ENCODE data around the gene CMTM6. TPM values are rescaled to one million over a fixed set of nuclear protein-coding genes. Genes with fewer than 3 reads are reported as not detected.
"Not testable (repeated sequence)": the region's sequence is repeated elsewhere in the genome, so short reads cannot be mapped to it uniquely, and the experiment has no call there.

CMTM6 gene
- total RNA-seq, 2 donors from 2014 or later: 16.4 to 21.1 TPM

DNA sequence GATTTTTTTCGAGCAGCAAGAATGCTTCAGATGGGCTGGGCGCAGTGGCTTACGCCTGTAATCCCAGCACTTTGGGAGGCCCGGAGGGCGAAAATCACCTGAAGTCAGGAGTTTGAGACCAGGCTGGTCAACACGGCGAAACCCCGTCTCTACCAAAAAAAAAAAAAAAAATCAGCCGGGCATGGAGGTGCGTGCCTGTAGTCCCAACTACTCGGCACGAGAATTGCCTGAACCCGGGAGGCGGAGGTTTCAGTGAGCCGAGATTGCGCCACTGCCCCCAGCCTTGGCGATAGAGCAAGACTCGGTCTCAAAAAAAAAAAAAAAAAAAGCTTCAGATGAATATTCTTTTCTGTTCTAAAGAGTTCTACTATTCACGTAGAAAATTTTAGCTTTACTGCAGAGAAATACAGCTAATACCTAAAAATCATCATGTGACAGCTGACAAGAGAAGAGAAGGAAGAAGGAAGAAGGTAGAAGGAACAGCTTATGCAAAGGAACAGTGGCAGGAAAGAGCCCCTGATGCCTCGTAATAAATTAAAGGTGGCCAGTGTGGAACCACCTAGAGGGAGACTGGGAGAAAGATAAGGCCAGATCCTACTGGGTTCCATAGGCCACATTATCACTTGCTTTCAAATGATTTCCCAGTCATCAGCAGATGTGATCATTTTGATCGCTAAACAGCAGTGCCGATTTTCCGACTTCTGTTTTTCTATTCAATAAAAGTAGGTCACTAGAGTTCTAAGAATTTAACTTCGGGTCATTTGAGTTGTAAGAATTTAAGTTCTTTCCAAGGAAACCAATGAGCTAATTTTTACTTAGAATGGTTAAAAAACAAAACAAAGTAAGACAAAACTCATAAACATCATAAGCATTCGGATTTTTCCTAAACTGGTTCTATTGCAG is 1.5 kb downstream of the CMTM6 start:
- DNase-seq (peak; percentile 45), ATAC-seq (no peak)
- intact Hi-C loops (cut with DNase I): no loop called here

DNA sequence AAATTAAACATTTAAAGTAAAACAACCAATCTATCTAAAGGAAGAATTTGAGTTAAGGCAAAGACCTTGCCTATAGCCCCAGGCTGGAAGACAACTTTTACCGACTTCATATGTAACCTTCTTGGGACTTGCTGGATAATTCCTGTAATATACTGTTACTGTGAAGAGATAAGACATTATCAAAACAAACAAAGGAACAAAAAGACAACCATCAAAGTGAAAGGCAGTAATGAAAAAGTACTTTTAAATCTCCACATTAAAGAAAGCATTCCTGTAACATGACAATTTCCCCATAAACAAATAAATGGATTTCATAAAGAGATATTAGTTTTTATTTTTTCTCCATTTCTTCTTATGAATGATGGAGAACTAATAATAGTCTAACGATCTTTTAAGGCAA is 2.4 kb downstream of the CMTM6 start:
- DNase-seq (no peak), ATAC-seq (no peak)
- intact Hi-C loops (cut with DNase I): no loop called here

DNA sequence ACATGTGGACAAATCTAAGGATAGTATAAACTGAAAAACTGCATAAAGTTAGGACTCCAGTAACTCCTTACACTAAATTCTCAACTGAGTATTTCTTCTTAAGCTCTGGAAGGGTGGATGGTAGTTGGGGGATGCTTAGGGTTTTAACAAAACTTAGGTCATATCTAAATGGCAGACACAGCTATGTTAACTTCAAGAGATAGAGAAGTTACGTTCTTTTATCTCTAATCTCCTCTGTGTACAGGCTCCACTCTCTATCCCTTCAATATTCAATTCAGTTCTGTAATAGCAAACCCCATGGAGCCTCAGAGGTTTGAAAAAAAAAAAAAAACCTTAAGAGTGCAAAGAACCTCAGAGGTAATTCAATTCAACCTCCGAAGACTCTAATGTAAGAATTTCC is 3.1 kb downstream of the CMTM6 start:
- ATAC-seq: no peak
- intact Hi-C loops (cut with DNase I): no loop called here
- no peak for DNase-seq

DNA sequence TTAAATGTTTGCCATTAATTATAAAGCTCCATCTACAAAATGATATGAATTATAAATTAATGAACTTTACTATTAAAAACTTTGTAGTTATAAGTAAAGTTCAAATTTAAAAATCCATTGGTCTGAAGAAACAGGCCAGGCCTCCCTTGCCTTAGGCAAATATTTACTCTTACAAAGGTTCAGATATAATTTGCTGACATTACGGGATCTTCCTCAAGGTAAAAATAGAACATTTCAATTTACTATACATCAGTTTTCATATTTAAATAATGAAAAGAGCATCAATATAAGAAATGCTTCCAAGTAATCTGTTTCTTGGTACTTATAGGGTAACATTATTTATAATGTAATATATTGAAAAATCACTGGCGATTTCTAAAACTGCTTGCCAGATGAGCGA is 3.7 kb downstream of the CMTM6 start:
- ATAC-seq: no peak
- intact Hi-C loops (cut with DNase I): no loop called here

DNA sequence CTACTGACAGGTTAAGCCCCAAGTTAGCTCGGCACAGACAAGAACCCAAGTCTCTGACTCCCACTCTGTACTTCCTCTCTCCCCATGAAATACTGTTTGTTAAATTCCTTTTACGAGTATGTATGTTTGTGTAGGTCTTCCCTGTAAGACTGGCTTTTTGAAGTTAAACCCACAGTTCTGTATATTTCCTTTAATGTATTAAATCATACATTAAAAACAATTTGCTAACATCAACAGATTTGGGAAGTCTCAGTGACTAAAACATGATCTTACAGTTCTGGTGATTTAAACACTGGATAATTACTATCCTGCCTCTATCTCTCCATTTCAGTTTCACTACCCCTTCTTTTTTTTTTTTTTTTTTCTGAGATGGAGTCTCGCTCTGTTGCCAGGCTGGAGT is 4.4 kb downstream of the CMTM6 start:
- no peak for ATAC-seq
- intact Hi-C loops (cut with DNase I): no loop called here

More for the DNA sequence above, 3.7 kb downstream of the CMTM6 start:
- no peak for DNase-seq

DNA sequence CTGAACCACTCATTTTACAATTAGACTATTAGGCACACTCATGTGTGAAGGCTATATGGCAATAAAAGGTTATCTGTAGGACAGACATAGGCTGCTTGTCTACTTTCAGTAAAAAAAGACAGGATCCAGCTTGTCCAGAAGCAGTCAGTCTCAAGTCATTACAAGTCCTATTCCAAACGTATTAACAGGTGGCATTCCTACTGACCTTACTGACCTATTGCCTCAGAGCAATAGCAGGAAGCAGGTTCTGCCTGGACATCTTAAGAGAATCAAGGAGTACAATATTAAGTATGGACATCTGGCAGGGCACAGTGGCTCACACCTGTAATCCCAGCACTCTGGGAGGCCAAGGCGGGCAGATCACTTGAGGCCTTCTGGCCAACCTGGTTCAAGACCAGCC is 7.0 kb downstream of the CMTM6 start:
- DNase-seq (no peak), ATAC-seq (no peak)
- intact Hi-C loops (cut with DNase I): no loop called here

More for the DNA sequence above, 4.4 kb downstream of the CMTM6 start:
- no peak for DNase-seq

DNA sequence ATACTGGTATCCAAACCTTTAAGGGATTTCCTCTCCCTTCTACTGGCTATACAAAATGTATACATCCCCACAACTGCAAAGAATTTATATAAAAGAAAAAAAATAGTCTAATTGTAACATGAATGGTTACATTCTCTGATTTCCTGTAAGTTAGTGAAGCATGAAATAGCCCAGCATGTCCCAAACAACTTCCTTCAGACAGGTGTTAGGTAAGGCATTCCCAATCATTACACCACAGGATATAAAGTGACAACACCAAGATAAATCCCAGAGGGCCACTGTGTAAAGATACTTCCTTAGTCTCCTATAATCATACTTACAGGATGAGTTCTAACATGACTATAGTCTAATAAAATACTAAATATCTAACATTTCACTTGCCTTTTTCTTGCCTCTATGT is 7.6 kb downstream of the CMTM6 start:
- ATAC-seq (no peak), DNase-seq (no peak)
- intact Hi-C loops (cut with DNase I): no loop called here

DNA sequence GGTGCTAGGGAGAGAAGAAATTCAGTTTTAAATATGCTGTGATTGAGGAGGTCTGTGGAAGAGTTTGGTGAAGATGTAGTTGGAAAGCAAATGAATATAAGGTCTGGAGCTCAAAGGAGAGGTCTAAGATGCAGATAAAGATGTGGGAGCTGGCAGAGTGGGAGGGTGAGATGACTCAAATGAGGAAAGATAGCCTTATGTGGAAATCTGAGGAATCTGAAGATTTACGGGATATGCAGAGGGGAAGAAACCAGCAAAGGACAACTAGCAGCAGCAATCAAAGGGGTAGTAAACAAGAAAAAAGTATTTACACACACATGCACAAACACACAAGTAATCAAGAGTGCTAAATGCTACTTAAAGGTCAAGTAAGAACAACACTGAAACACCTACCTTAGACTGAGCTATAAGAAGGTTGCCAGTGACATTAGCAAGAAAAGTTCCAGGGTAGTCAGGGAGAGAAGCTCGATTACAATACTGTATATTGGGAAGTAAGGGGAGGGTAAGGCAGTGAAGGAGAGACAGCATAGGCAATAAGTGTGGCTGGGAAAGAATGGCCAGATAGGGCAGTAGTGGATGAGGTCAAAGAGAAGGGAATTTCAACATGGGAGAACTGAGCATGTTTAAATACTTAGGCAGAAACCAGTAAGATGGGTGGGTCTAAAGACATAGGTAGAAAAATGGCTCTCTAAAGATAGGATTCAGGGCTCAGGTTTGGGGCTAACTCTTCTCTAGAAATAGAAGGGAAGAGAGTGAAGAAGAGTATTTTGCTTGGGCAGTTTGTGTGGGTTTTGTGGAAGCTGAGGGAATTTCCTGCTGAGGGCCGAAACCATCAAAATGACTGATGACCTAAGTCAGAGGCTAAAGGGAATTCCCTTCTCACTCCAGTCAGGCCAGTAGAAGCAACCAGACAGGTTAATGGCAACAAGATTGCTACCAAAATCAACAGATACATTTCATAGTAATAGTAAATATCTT is 8.9 kb downstream of the CMTM6 start:
- ATAC-seq (peak in 1 of 2 donors; percentile 47), DNase-seq (no peak)
- intact Hi-C loops (cut with DNase I): no loop called here

DNA sequence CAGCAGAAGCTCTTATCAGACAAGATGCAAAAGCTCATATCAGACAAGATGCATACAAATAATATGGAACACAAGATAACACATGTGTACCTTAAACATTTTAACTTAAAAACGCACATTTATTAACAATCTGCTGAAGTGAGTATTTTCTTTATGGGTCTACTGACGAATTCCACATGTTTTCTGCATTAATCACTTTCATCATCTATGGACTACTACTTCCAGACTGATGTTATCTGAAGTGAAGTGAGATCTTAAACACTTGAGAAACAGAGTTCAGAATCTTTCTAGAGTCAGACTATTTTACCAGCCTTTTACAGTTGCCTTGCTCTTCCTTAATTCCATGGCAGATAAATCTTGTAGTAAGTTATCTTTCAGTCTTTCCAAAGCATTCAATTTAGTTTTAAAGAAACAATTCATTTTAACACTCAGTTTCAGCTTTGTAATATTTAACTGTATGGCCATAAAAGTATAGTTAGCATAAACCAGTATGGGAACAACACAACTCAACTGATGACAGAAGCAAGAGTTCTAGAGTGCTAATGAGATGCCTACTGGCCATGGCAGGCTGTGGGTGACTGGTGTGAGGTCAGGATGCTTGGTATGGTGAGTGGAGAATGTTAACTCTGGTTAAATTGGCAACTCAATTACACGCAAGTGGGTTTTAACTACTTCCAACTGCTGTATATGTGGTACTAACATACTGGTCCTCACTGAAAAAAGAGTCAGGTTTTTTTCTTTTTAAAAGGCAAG is 9.8 kb downstream of the CMTM6 start:
- no peak for DNase-seq
- intact Hi-C loops (cut with DNase I): no loop called here
- peak in 1 of 2 donors; percentile 24 for ATAC-seq

DNA sequence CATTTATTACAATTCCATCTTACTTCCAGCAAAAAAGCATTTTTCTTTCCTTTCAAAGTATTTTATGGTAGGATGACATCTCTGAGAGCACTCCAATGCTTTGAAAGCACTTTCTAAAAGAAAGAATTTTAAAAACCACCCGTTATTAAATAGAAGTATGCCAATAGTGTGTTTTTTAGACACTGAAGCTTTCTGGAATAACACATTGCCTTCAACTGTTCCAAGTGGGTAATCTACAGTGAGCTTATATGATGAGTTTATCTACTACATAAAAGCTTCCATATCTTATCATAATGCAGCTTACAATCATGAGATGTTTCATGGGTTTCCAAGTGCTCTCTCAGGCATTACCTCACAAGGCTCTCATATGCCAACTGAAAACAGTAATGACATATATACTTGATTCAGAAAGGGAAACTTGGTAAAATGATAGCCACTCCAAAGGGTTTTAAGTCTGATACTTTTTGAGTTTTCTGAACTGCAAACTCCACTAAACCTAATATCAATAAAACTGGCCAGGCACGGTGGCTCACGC is 14.1 kb downstream of the CMTM6 start:
- ATAC-seq (peak in 1 of 2 donors; percentile 38), DNase-seq (no peak)
- intact Hi-C loops (cut with DNase I): no loop called here

DNA sequence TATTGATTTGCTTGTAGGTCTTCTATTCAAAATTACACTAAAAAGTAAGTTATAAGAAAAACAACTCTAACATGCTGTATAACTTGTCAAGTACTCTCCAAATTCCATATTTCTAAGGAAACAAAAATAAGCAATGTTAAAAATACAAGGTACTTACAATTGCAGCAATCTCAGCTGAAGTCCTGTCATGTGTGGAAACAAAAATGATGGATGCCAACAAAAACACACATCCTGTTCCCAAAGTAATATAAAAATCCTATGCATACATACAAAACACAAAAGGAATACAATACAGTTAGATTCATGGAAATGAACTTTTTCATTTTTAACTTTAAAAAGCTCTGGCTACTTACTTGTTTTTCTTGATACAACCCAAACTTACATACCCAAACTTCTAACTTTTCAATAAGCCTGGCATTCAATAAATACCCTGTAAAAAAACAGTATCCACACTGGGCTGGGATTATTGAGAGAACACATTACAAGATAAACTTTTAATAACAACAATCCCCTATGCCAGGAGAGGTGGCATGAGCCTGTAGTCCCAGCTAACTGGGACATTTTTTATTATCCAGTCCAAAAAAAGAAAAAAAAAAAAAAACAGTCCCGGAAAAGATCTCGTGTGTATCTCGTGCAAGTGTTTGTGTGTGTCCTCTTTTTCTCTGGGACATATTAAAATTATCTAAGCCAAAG is 14.7 kb downstream of the CMTM6 start:
- ATAC-seq (no peak), DNase-seq (no peak)
- intact Hi-C loops (cut with DNase I): no loop called here

DNA sequence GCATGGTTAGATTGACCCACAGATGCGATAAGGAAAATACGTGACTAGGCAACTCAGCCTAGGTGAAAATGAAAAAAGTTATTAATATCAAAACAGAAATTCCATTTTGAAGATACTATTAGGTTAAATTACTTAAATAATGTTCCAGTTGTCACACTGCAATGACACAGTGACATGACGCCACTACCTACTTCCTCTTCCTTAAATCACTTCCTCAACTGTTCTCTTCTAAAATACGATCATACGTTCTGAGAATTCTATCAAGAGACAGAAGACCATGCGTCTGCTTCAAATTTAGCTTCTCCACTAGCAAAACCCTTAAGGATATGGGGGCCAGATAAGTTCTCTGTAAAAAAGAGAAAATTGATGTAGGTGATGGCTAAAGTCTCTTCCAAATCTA is 18.2 kb downstream of the CMTM6 start:
- ATAC-seq (no peak), DNase-seq (no peak)
- intact Hi-C loops (cut with DNase I): no loop called here

DNA sequence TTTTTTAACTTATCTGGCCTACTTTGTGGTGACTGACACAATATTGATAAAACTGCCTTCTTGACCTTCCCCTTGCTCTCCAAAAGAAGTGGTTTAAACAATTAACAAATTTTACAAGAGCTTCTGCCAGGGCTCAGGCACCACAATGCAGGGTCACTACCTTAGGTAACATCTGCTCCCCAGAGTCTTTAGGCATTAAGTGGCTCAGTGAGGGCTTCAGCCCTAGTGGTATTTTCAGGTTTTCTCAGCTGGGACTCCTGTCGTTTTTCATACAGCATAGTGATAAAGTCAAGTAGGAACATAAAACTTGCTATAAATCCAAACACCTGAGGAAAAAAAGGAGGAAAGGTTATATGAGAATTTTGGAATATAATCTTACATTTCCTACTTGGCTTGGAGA is 18.9 kb downstream of the CMTM6 start:
- intact Hi-C loops (cut with DNase I): no loop called here
- no peak for ATAC-seq

DNA sequence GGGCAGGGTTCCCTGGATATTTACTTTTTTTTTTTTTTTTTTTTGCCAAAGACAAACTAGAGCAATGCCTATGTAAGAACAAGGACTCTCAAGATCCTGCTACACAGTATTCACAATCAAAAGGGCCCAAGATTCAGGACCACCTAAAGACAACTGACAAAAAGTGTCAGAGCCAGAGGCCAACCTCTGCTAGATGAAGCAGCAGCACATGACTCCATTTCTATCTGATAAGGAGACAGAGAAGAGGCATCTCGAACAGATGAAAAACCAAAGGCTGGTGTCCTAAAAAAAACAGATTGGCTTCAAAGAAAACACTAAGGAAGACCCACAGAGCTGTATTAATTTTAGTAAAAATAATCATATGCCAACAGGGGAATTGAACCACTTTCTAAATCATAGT is 20.0 kb downstream of the CMTM6 start:
- DNase-seq: no peak
- intact Hi-C loops (cut with DNase I): no loop called here
- no peak for ATAC-seq

More for the DNA sequence above, 18.9 kb downstream of the CMTM6 start:
- DNase-seq: no peak

DNA sequence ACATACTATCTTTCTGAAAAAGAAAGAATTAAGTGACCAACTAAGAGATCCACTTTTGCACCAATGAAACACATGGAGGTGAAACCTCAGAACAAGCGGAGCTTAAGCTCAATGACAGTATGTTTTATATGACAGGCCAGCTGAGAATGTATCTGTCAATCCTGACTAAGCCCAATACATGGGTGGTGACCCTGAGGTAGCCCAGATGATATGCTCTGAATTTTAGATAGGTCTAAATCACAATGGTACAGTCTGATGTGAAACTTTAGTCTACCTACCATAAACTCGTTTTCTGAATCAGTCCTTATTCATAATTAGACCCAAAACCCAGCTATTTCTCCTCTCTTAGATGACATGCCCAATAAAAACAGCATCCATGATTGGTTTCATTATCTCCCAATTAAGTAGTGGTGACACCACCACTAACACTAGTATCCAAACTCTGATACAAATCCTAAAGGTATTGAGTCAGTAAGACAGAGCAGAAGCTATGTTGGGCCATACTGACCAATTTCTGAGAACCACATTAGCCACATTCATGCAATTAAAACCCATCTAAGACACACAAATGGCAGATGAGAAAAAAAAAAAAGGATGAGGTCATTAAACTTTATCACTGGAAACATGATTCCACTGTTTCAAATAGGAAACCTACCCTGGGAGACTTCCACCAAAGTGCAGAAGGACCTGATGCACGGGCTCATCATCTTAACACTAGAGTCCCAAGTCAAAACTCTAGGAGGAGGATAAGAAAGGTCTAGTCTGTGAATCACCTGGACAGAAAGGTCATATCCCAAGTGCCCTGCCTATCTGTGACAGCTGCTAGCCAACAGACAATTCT is 20.6 kb downstream of the CMTM6 start:
- intact Hi-C loops (cut with DNase I): no loop called here
- ATAC-seq: no peak
- no peak for DNase-seq

DNA sequence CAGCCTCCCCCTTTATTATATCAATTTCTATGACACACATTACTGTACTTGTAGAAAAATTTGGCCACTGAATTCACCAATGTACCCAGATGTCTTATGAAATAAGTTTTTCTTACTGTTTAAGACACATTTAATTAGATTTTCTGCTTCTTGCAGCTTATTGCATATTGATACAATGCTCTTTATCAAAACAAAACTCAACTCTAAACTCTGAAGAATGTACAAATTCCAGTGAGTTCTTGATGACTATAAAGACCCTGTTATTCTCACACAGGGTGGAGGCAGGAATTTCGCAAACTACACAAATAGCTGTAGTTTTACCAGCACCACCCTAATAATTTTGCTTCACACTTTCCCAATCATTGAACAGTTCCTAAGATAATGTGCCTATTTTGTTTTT is 22.0 kb downstream of the CMTM6 start:
- no peak for DNase-seq
- no peak for ATAC-seq
- intact Hi-C loops (cut with DNase I): no loop called here

DNA sequence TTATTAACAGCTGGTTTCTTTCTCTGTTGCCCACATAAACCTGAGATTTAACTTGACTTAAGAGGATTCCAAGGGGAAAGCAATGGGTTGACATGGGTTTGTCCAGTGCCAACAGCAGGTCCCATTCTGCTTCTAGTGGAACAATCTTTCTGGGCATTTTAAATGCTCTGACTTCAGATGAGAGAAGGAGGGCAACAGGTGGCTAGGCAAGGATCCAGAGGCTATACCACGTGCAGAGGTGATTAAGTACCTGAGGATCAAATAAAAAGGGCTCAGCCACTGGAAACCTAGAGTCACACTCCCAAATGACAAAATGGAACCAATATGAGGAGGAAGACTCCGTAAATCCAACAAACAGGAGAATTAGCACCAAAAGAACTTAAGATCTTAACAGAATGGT is 28.5 kb downstream of the CMTM6 start:
- no peak for ATAC-seq
- no peak for DNase-seq
- intact Hi-C loops (cut with DNase I): no loop called here

DNA sequence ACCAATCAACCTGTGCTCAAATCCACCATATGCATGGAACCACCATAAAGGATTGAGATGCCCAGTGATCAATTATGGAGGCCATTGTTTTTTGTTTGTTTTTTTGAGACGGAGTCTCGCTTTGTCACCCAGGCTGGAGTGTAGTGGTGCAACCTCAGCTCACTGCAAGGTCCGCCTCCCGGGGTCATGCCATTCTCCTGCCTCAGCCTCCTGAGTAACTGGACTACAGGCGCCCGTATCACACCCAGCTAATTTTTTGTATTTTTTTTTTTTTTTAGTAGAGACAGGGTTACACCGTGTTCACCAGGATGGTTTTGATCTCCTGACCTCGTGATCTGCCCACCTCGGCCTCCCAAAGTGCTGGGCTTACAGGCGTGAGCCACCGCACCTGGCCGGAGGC is 30.5 kb downstream of the CMTM6 start:
- ATAC-seq; DNase-seq; intact Hi-C loops (cut with DNase I): not testable (repeated sequence)

All from left cardiac atrium (tissue), 4 donors.